Astrocyte (in vitro differentiated cells and primary cell): ENCODE data around the gene EBPL. TPM values are rescaled to one million over a fixed set of nuclear protein-coding genes. Genes with fewer than 3 reads are reported as not detected.

Source experiments
- DNase-seq: peaks from one replicate; pipeline ENCODE4 v3.0.0-alpha.2; 2010; ENCODE audit warnings: low read depth
- FAIRE-seq: peaks from 2 replicates; lab custom pipeline; 2011; peaks lifted over from hg19 to GRCh38; lab: Jason Lieb, UNC
- H2AFZ ChIP-seq: 2 replicates; pipeline ENCODE4 v1.6.0; 2012; ENCODE audit warnings: low read depth, low read length, inconsistent platforms
- H3K27ac ChIP-seq: 2 replicates; pipeline ENCODE4 v1.5.1; 2011; ENCODE audit warnings: low read depth, low read length, inconsistent platforms
- H3K27me3 ChIP-seq: 2 replicates; pipeline ENCODE4 v1.6.0; 2011; ENCODE audit warnings: low read length, inconsistent platforms; ENCODE audit not compliant: insufficient read depth
- H3K36me3 ChIP-seq: 2 replicates; pipeline ENCODE4 v1.5.1; 2011; ENCODE audit warnings: low read length, inconsistent platforms; ENCODE audit not compliant: insufficient read depth
- H3K4me1 ChIP-seq: 2 replicates; pipeline ENCODE4 v1.5.1; 2011; ENCODE audit warnings: low read length, inconsistent platforms; ENCODE audit not compliant: insufficient read depth
- H3K4me2 ChIP-seq: 2 replicates; pipeline ENCODE4 v1.6.0; 2012; ENCODE audit warnings: low read length, inconsistent platforms
- H3K4me3 ChIP-seq: 2 replicates; pipeline ENCODE4 v1.5.1; 2011; ENCODE audit warnings: low read depth, mild to moderate bottlenecking, low read length, inconsistent platforms; ENCODE audit not compliant: insufficient read depth
- H3K79me2 ChIP-seq: 2 replicates; pipeline ENCODE4 v1.6.0; 2012; ENCODE audit warnings: mild to moderate bottlenecking, low read length, inconsistent platforms; ENCODE audit not compliant: insufficient read depth
- H3K9ac ChIP-seq: 2 replicates; pipeline ENCODE4 v1.6.0; 2012; ENCODE audit warnings: mild to moderate bottlenecking, low read length, inconsistent platforms
- H3K9me3 ChIP-seq: 2 replicates; pipeline ENCODE4 v1.5.1; 2012; ENCODE audit warnings: low read depth, mild to moderate bottlenecking, low read length, inconsistent platforms; ENCODE audit not compliant: insufficient read depth
- H4K20me1 ChIP-seq: 2 replicates; pipeline ENCODE4 v1.6.0; 2012; ENCODE audit warnings: low read length, inconsistent platforms; ENCODE audit not compliant: insufficient read depth
- H3K27ac Mint-ChIP-seq: one replicate; pipeline ENCODE4 v1.8.0; 2021; ENCODE audit warnings: mild to moderate bottlenecking, mixed read lengths; ENCODE audit not compliant: unreplicated experiment
- H3K27me3 Mint-ChIP-seq: one replicate; pipeline ENCODE4 v1.8.0; 2021; ENCODE audit warnings: low read depth, mixed read lengths; ENCODE audit not compliant: unreplicated experiment
- H3K36me3 Mint-ChIP-seq: one replicate; pipeline ENCODE4 v1.8.0; 2021; ENCODE audit warnings: low read depth, mixed read lengths; ENCODE audit not compliant: unreplicated experiment
- H3K4me1 Mint-ChIP-seq: one replicate; pipeline ENCODE4 v1.8.0; 2021; ENCODE audit warnings: low read depth, mixed read lengths; ENCODE audit not compliant: unreplicated experiment
- H3K4me3 Mint-ChIP-seq: one replicate; pipeline ENCODE4 v1.8.0; 2021; ENCODE audit warnings: mild to moderate bottlenecking, moderate library complexity, mixed read lengths; ENCODE audit not compliant: unreplicated experiment
- H3K9me3 Mint-ChIP-seq: one replicate; pipeline ENCODE4 v1.8.0; 2021; ENCODE audit warnings: mild to moderate bottlenecking, mixed read lengths; ENCODE audit not compliant: unreplicated experiment
- EZH2 ChIP-seq: IDR thresholded peaks from 2 replicates; pipeline ENCODE4 v1.6.1; 2012; ENCODE audit warnings: mild to moderate bottlenecking, low read length, inconsistent platforms; ENCODE audit not compliant: insufficient read depth
- total RNA-seq: library from RNA; stranded (reverse); gene quantifications from 2 replicates; pipeline ENCODE4 v1.2.1, GENCODE V29; 2021
- TF ChIP-seq, protein P1 (sequence below): IDR thresholded peaks from 2 replicates; pipeline ENCODE4 v1.5.1; 2011; ENCODE audit warnings: low read depth, mild to moderate bottlenecking, inconsistent platforms, low read length, moderate library complexity; ENCODE audit not compliant: insufficient read depth

The EBPL gene
- total RNA-seq, 1 donor from 2014 or later, result 62.1 TPM

DNA sequence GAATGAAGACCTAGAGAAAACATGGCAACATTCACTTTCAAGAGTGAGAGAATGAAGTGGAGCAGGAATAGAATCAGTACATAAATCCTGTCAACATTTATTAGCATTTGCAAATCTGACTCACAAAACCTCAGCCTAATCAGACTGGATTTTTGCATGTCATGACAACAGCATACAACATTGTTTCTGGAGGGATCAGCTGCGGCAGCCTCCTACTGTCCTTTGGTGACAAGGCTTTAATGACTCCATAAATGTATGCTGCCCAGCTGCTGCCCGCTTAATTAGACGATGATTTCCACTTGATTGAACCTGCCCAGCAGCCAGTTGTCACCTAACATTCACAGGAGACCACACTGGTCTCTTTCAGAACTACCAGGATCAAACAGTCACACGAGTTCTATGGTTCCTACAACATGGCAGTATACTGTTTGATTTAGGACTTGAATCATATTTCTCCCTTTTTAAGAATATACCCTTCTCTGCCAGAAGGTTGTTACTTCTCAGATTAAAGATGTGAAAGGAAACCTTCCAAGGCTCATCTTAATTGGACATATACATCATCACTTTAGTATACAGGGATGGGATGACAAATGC, 9.3 kb downstream of the EBPL start:
- no peak overlapping the region for H3K4me3 ChIP-seq
- peaks cover 54% of the 10 kb centered on the region for H3K79me2 ChIP-seq
- no peak overlapping the region for H3K27ac ChIP-seq
- H3K9ac ChIP-seq, result no peak overlapping the region
- peaks cover 19% of the 10 kb centered on the region for H3K36me3 Mint-ChIP-seq
- H4K20me1 ChIP-seq, result peaks cover 30% of the 10 kb centered on the region
- H3K27me3 ChIP-seq, result no peaks in the 10 kb centered on the region
- peak; percentile 57 for DNase-seq
- H3K9me3 ChIP-seq, result no peaks in the 10 kb centered on the region
- peaks cover 6% of the 10 kb centered on the region for H3K4me1 ChIP-seq
- H3K4me1 Mint-ChIP-seq, result no peaks in the 10 kb centered on the region
- TF ChIP-seq, protein P1, sequence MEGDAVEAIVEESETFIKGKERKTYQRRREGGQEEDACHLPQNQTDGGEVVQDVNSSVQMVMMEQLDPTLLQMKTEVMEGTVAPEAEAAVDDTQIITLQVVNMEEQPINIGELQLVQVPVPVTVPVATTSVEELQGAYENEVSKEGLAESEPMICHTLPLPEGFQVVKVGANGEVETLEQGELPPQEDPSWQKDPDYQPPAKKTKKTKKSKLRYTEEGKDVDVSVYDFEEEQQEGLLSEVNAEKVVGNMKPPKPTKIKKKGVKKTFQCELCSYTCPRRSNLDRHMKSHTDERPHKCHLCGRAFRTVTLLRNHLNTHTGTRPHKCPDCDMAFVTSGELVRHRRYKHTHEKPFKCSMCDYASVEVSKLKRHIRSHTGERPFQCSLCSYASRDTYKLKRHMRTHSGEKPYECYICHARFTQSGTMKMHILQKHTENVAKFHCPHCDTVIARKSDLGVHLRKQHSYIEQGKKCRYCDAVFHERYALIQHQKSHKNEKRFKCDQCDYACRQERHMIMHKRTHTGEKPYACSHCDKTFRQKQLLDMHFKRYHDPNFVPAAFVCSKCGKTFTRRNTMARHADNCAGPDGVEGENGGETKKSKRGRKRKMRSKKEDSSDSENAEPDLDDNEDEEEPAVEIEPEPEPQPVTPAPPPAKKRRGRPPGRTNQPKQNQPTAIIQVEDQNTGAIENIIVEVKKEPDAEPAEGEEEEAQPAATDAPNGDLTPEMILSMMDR, result no peak
- no peak for TF ChIP-seq EZH2
- peak; percentile 5 for FAIRE-seq
- no peaks in the 10 kb centered on the region for H3K9me3 Mint-ChIP-seq
- H3K27me3 Mint-ChIP-seq, result no peaks in the 10 kb centered on the region
- peaks cover 2% of the 10 kb centered on the region for H3K36me3 ChIP-seq
- H2AFZ ChIP-seq, result no peak overlapping the region
- no peak overlapping the region for H3K27ac Mint-ChIP-seq
- H3K4me3 Mint-ChIP-seq, result no peak overlapping the region
- H3K4me2 ChIP-seq, result peak overlapping the region; percentile 3

DNA sequence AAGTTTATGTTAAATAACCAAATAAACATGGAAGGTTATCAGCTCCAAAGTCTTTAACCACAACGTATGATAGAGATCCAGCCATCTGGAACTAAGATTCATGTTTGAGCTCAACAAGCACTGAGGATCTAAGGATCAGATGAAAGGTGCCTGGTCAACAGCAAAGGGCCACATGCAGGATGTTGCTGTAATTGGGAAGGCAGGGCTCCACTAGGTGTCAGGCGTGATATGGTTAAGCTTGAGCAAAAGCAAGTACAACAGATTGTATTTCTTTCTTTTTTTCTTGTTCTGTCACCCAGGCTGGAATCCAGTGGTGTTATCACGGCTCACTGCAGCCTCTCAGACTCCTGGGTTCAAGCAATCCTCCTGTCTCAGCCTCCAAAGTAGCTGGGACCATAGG, 12.0 kb downstream of the EBPL start:
- Mint-ChIP-seq H3K4me1 (no peaks in the 10 kb centered on the region), H3K9me3 (no peaks in the 10 kb centered on the region), H3K27me3 (no peaks in the 10 kb centered on the region), H3K4me3 (no peak overlapping the region), H3K36me3 (peaks cover 17% of the 10 kb centered on the region), H3K27ac (no peak overlapping the region)
- TF ChIP-seq, protein P1, result peak; percentile 8
- no peak for TF ChIP-seq EZH2
- no peaks in the 10 kb centered on the region for H3K9me3 ChIP-seq
- H3K27me3 ChIP-seq, result no peaks in the 10 kb centered on the region
- DNase-seq (no peak), FAIRE-seq (no peak)
- H3K4me3 ChIP-seq, result no peak overlapping the region
- peaks cover 54% of the 10 kb centered on the region for H3K79me2 ChIP-seq
- H3K9ac ChIP-seq, result no peak overlapping the region
- peaks cover 6% of the 10 kb centered on the region for H3K4me1 ChIP-seq
- H3K36me3 ChIP-seq, result peaks cover 2% of the 10 kb centered on the region
- H4K20me1 ChIP-seq, result peaks cover 23% of the 10 kb centered on the region
- no peak overlapping the region for H3K4me2 ChIP-seq
- H3K27ac ChIP-seq, result no peak overlapping the region
- H2AFZ ChIP-seq, result no peak overlapping the region

DNA sequence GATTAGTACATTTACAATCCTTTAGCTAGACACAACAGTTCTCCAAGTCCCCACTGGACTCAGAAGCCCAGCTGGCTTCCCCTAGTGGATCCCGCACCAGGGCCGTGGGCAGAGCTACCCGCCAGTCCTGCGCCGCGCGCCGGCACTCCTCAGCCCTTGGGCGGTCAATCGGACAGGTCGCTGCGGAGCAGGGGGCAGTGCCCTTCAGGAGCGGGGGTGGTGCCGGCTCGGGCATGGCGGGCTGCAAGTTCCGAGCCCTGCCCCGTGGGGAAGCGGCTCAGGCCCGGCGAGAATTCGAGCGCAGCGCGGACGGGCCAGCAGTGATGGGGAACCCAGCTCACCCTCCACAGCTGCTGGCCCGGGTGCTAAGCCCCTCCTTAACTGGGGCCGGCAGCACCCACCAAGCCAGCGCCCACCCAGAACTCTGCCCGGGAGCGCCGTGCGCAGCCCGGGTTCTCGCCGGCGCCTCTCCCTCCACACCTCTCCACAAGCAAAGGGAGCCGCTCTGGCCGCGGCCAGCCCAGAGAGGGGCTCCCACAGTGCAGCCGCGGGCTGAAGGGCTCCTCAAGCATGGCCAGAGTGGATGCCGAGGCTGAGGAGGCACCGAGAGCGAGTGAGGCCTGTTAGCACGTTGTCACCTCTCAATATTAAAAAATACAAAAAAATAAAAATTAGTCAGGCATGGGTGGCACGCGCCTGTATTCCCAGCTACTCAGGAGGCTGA, 12.9 kb downstream of the EBPL start:
- Histone ChIP-seq H3K4me2 (no peak overlapping the region), H3K36me3 (peaks cover 2% of the 10 kb centered on the region), H3K9ac (no peak overlapping the region), H3K79me2 (peaks cover 45% of the 10 kb centered on the region), H4K20me1 (peaks cover 21% of the 10 kb centered on the region), H2AFZ (no peak overlapping the region), H3K27ac (no peak overlapping the region), H3K4me1 (peaks cover 6% of the 10 kb centered on the region), H3K9me3 (no peaks in the 10 kb centered on the region), H3K4me3 (no peak overlapping the region), H3K27me3 (no peaks in the 10 kb centered on the region)
- Mint-ChIP-seq H3K27ac (no peak overlapping the region), H3K4me3 (no peak overlapping the region), H3K36me3 (peaks cover 17% of the 10 kb centered on the region), H3K4me1 (no peaks in the 10 kb centered on the region), H3K9me3 (no peaks in the 10 kb centered on the region), H3K27me3 (no peaks in the 10 kb centered on the region)
- FAIRE-seq (no peak), DNase-seq (no peak)
- no peak for TF ChIP-seq EZH2
- TF ChIP-seq, protein P1, result no peak
